ENCODE data around the gene DOC2A. TPM values are rescaled to one million over a fixed set of nuclear protein-coding genes. Genes with fewer than 3 reads are reported as not detected.
"Not testable (repeated sequence)": the region's sequence is repeated elsewhere in the genome, so short reads cannot be mapped to it uniquely, and the experiment has no call there.

The DOC2A gene
- total RNA-seq, 1 experiment from 2014 or later, result 3.2 TPM

GRCh38 chr16:29961479-29962343 is 49.1 kb downstream of the DOC2A start, which contains the start of gene TMEM219:
TSS of gene TMEM219 (plus strand) at chr16:29962079. CDS start at chr16:29963144, 1,065 bp downstream.
- intact Hi-C loops (cut with micrococcal nuclease; ENCODE audit: unreplicated experiment), result loop anchor here (2.0 kb wide), 1 partner anchor 99 kb away; the partner anchor contains the start of gene CDIPT
- Histone ChIP-seq H3K4me3 (ENCODE audit: low read depth, low read length, poor library complexity, severe bottlenecking) (peak within 1 kb of the TSS; percentile 65), H3K36me3 (ENCODE audit: insufficient read depth, low read length, poor library complexity, severe bottlenecking) (no peaks in the 10 kb centered on the region), H3K9me3 (ENCODE audit: low read depth, low read length, poor library complexity, severe bottlenecking) (no peaks in the 10 kb centered on the region), H3K27ac (ENCODE audit: low read depth, low read length, poor library complexity, severe bottlenecking) (peak within 1 kb of the TSS; percentile 90), H3K4me1 (ENCODE audit: insufficient read depth, low read length, poor library complexity, severe bottlenecking) (peaks cover 13% of the 10 kb centered on the region), H3K27me3 (replicated peaks; ENCODE audit: insufficient read depth, low read depth, low read length, poor library complexity) (no peaks in the 10 kb centered on the region)
- TF ChIP-seq CTCF (conservative IDR thresholded peaks at IDR 0.05; ENCODE audit: low read depth, low read length) (peak; percentile 30; the same call in 1 of the 2 replicates), EZH2 (IDR thresholded peaks at IDR 0.05; ENCODE audit: borderline replicate concordance, low read depth, low read length, poor library complexity, severe bottlenecking) (no peak)
- ChIA-PET POLR2A (ENCODE audit: low non-redundant PET) (no interaction called here), CTCF (interaction anchor here (0.6 to 1.2 kb wide), 3 partner anchors 14 to 80 kb away, joined by 3 to 5 read pairs (median 4); partner anchors contain the start of gene KCTD13)
- no TSS peak for BruUV-seq (replicated peaks)
- DNase-seq (ENCODE audit: low spot score), result peak; percentile 95

- no peak for DNase-seq (ENCODE audit: low spot score)
- no peaks in the 10 kb centered on the region for H3K36me3 ChIP-seq (ENCODE audit: insufficient read depth, low read length, poor library complexity, severe bottlenecking)
- CTCF ChIA-PET, result interaction anchor here (0.6 to 1.2 kb wide), 2 partner anchors 13 to 35 kb away, joined by 3 to 4 read pairs; partner anchors contain the start of gene KCTD13
- H3K9me3 ChIP-seq (ENCODE audit: low read depth, low read length, poor library complexity, severe bottlenecking), result no peaks in the 10 kb centered on the region
- H3K4me3 ChIP-seq (ENCODE audit: low read depth, low read length, poor library complexity, severe bottlenecking), result peak overlapping the region; percentile 65
- no peak for TF ChIP-seq EZH2 (IDR thresholded peaks at IDR 0.05; ENCODE audit: borderline replicate concordance, low read depth, low read length, poor library complexity, severe bottlenecking)
- intact Hi-C loops (cut with micrococcal nuclease; ENCODE audit: unreplicated experiment), result no loop called here
- peak overlapping the region; percentile 90 for H3K27ac ChIP-seq (ENCODE audit: low read depth, low read length, poor library complexity, severe bottlenecking)
- POLR2A ChIA-PET (ENCODE audit: low non-redundant PET), result no interaction called here
- H3K4me1 ChIP-seq (ENCODE audit: insufficient read depth, low read length, poor library complexity, severe bottlenecking), result peaks cover 13% of the 10 kb centered on the region
- H3K27me3 ChIP-seq (replicated peaks; ENCODE audit: insufficient read depth, low read depth, low read length, poor library complexity), result no peaks in the 10 kb centered on the region
- no TSS peak for BruUV-seq (replicated peaks)
These were observed 49.7 kb downstream of the DOC2A start for GRCh38 chr16:29961127-29961478.

GRCh38 chr16:29959821-29960220 is 51.0 kb downstream of the DOC2A start:
- POLR2A ChIA-PET (ENCODE audit: low non-redundant PET); BruUV-seq (replicated peaks); H3K9me3 ChIP-seq (ENCODE audit: low read depth, low read length, poor library complexity, severe bottlenecking); H3K4me3 ChIP-seq (ENCODE audit: low read depth, low read length, poor library complexity, severe bottlenecking); H3K27me3 ChIP-seq (replicated peaks; ENCODE audit: insufficient read depth, low read depth, low read length, poor library complexity); H3K36me3 ChIP-seq (ENCODE audit: insufficient read depth, low read length, poor library complexity, severe bottlenecking); H3K27ac ChIP-seq (ENCODE audit: low read depth, low read length, poor library complexity, severe bottlenecking); intact Hi-C loops (cut with micrococcal nuclease; ENCODE audit: unreplicated experiment); DNase-seq (ENCODE audit: low spot score): not testable (repeated sequence)
- CTCF ChIA-PET, result interaction anchor here (1.2 kb wide), 1 partner anchor 13 kb away, joined by 3 read pairs; the partner anchor contains the start of gene TAOK2
- H3K4me1 ChIP-seq (ENCODE audit: insufficient read depth, low read length, poor library complexity, severe bottlenecking), result peaks cover 13% of the 10 kb centered on the region

GRCh38 chr16:29959293-29959692 is 51.5 kb downstream of the DOC2A start:
- ChIA-PET CTCF (interaction anchor here (1.2 kb wide), 1 partner anchor 14 kb away, joined by 3 read pairs; the partner anchor contains the start of gene TAOK2), POLR2A (ENCODE audit: low non-redundant PET) (no interaction called here)
- Histone ChIP-seq H3K27me3 (replicated peaks; ENCODE audit: insufficient read depth, low read depth, low read length, poor library complexity) (no peaks in the 10 kb centered on the region), H3K4me3 (ENCODE audit: low read depth, low read length, poor library complexity, severe bottlenecking) (no peak overlapping the region), H3K27ac (ENCODE audit: low read depth, low read length, poor library complexity, severe bottlenecking) (no peak overlapping the region), H3K36me3 (ENCODE audit: insufficient read depth, low read length, poor library complexity, severe bottlenecking) (no peaks in the 10 kb centered on the region), H3K9me3 (ENCODE audit: low read depth, low read length, poor library complexity, severe bottlenecking) (no peaks in the 10 kb centered on the region), H3K4me1 (ENCODE audit: insufficient read depth, low read length, poor library complexity, severe bottlenecking) (peaks cover 13% of the 10 kb centered on the region)
- intact Hi-C loops (cut with micrococcal nuclease; ENCODE audit: unreplicated experiment), result no loop called here
- no TSS peak for BruUV-seq (replicated peaks)
- TF ChIP-seq EZH2 (IDR thresholded peaks at IDR 0.05; ENCODE audit: borderline replicate concordance, low read depth, low read length, poor library complexity, severe bottlenecking) (no peak), CTCF (conservative IDR thresholded peaks at IDR 0.05; ENCODE audit: low read depth, low read length) (no peak)
- no peak for DNase-seq (ENCODE audit: low spot score)

Data from A673 (cell line).